Measurements from ENCODE around the gene ABCG1. TPM values are rescaled to one million over a fixed set of nuclear protein-coding genes. Genes with fewer than 3 reads are reported as not detected.

ABCG1 gene
- total RNA-seq, 1 donor from 2014 or later, result 1.6 TPM

GRCh38 chr21:42338729-42339715, 120.1 kb downstream of the ABCG1 start:
- no peak overlapping the region for H3K4me3 Mint-ChIP-seq (ENCODE audit: unreplicated experiment)
- H3K9me3 Mint-ChIP-seq (ENCODE audit: low read depth), result no peaks in the 10 kb centered on the region
- DNase-seq (ENCODE audit: low spot score), result no peak
- no peak for TF ChIP-seq CTCF (IDR thresholded peaks at IDR 0.05)
- no peak overlapping the region for H3K27ac Mint-ChIP-seq (ENCODE audit: unreplicated experiment)
- H3K4me1 Mint-ChIP-seq (ENCODE audit: low read depth), result no peaks in the 10 kb centered on the region
- H3K27me3 Mint-ChIP-seq (ENCODE audit: low read depth), result peaks cover 24% of the 10 kb centered on the region
- no peaks in the 10 kb centered on the region for H3K36me3 Mint-ChIP-seq (ENCODE audit: low read depth)

GRCh38 chr21:42340187-42341050, 121.5 kb downstream of the ABCG1 start:
- Mint-ChIP-seq H3K36me3 (ENCODE audit: low read depth) (no peaks in the 10 kb centered on the region), H3K27me3 (ENCODE audit: low read depth) (peaks cover 20% of the 10 kb centered on the region), H3K9me3 (ENCODE audit: low read depth) (no peaks in the 10 kb centered on the region), H3K4me3 (ENCODE audit: unreplicated experiment) (no peak overlapping the region), H3K4me1 (ENCODE audit: low read depth) (no peaks in the 10 kb centered on the region), H3K27ac (ENCODE audit: unreplicated experiment) (no peak overlapping the region)
- DNase-seq (ENCODE audit: low spot score), result no peak
- TF ChIP-seq CTCF (IDR thresholded peaks at IDR 0.05), result no peak

DNA sequence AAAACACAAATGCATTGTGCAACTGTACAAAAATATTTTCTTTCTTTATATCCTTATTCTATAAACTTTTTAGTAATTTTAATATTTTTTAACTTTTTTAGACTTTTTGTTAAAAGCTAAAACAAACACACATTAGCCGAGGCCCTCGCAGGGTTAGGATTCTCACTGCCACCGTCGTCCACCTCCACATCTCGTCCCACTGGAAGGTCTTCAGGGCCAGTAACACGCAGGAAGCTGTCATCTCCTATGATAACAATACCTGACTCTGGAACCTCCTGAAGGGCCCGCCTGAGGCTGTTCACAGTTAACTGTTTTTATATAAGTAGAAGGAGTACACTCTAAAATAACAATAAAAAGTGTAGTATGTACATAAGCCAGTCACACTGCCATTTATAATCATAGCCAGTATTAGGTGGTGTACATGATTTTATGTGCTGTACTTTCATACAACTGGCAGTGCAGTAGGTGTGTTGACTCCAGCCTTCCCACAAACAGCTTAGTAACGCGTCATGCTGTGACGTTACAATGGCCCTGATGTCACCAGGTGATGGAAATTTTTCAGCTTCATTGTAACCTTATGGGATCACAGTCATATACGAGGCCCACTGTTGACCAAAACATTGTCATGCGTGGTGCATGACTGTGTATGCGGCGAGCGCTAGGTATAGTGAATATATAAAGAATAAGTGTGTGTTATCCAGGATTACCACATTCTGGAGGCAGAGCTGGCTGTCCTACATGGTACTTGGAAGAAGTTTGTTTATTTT, 123.0 kb downstream of the ABCG1 start:
- Mint-ChIP-seq H3K4me1 (ENCODE audit: low read depth) (no peaks in the 10 kb centered on the region), H3K27ac (ENCODE audit: unreplicated experiment) (no peak overlapping the region), H3K9me3 (ENCODE audit: low read depth) (no peaks in the 10 kb centered on the region), H3K27me3 (ENCODE audit: low read depth) (peaks cover 10% of the 10 kb centered on the region), H3K4me3 (ENCODE audit: unreplicated experiment) (no peak overlapping the region), H3K36me3 (ENCODE audit: low read depth) (no peaks in the 10 kb centered on the region)
- no peak for TF ChIP-seq CTCF (IDR thresholded peaks at IDR 0.05)
- no peak for DNase-seq (ENCODE audit: low spot score)

- DNase-seq (ENCODE audit: low spot score), result no peak
- Mint-ChIP-seq H3K27ac (ENCODE audit: unreplicated experiment) (no peak overlapping the region), H3K36me3 (ENCODE audit: low read depth) (no peaks in the 10 kb centered on the region), H3K4me3 (ENCODE audit: unreplicated experiment) (no peak overlapping the region), H3K9me3 (ENCODE audit: low read depth) (no peaks in the 10 kb centered on the region), H3K4me1 (ENCODE audit: low read depth) (no peaks in the 10 kb centered on the region), H3K27me3 (ENCODE audit: low read depth) (no peaks in the 10 kb centered on the region)
- no peak for TF ChIP-seq CTCF (IDR thresholded peaks at IDR 0.05)
Observed at GRCh38 chr21:42343101-42343500, 124.2 kb downstream of the ABCG1 start.

Measured in chondrocyte (in vitro differentiated cells).